T-helper 9 cell (primary cell): ENCODE results near the gene GMCL2.
"Not testable (repeated sequence)": the region's sequence is repeated elsewhere in the genome, so short reads cannot be mapped to it uniquely, and the experiment has no call there.

Experiments
- DNase-seq: peaks from one replicate; pipeline ENCODE4 v3.0.0-alpha.2; 2020

Gene GMCL2

DNA sequence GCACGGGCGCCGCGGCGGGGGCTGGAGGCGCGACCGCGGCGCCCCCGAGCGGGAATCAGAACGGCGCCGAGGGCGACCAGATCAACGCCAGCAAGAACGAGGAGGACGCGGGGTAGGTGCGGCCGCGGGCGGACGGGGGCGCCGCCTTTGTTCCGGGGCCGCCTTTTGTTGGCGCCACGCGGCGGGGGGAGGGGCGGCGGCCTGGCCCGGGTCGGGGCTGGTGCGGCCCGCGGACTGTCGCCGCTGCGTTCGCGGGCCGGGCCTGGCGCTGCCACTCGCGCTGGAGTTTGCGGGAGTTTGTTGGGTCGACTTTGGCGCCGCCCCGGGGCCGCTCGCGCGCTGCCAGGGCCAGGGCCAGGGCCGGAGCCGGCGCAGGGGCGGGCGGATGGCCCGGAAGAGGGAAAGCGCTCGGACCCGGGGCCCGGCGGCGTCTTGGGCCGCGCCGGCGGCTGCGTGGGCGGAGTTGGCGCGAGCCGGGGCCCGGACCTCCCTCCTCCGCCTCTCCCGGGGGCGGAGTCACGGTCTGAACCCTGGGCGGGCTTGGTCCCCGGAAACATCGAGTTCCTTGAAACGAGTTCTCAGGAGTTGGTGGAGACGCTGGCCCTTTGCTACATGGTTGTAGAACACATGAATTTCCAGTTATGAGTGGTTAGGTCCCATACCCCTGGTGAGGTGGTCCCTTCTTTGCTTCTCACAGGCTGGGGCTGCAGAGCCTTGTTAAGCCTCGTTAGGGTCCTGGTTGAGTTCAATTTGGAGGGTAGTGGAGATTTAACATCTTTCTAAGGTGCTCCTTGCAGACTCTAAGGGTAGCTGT is 18.0 kb upstream of the GMCL2 start:
- peak; percentile 60 for DNase-seq

DNA sequence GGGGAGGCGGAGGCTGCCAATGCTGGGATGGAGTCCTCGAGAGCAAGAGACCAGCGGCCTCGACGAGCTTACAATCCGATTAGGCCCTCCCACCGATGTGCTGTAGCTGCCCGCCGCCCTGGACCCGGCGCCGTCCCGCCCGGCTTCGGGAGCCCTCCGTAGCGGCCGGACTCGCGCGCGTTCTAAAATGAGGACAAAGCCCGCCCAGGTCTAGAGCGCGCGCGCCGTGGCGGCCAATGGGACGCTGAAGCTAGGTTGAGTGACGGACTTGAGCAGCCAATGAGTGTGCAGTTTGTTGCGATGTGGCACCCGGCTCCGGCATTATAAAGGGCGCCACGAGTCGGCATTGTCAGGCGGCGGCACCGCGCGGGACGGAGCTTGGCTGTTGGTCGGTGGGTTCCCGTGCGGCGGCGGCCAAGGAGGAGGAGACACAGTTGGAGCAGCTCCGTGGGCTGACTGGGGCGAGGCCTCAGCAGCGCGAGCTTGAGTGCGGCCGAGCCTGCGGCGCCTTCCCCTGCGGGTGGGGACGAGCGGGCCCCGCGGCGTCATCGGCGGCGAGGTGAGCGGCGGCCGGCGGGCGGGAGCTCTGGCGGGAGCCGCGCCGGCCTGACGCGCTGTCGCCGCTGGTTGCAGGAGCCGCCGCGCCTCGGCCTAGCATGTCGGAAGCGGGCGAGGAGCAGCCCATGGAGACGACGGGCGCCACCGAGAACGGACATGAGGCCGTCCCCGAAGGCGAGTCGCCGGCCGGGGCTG is 17.2 kb upstream of the GMCL2 start, which contains the start of gene HNRNPAB:
Gene HNRNPAB (plus strand): TSS at position 352 of the 753 bp plus-strand sequence. CDS start 305 bp downstream, at position 657.
- peak; percentile 96 for DNase-seq

DNA sequence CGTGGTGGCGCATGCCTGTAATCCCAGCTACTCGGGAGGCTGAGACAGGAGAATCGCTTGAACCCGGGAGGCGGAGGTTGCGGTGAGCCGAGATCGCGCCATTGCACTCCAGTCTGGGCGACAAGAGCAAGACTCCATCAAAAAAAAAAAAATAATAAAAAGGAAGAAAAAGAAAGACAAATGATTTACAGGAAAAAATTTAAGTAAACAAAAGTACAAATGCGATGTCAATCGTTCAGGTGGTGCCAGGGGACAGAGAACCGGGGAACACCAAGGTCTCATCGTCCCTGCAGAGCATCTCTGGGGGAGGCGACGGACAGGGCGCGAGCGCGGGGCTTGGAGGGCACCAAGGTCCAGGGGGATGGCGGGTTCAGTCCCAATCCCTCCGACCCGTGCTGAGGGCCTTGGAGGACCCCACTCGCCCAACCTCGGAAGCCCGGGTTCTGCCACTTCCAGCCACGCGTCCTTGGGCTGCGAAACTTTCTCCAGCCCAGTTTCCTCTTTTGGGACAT is 16.6 kb upstream of the GMCL2 start:
- no peak for DNase-seq

DNA sequence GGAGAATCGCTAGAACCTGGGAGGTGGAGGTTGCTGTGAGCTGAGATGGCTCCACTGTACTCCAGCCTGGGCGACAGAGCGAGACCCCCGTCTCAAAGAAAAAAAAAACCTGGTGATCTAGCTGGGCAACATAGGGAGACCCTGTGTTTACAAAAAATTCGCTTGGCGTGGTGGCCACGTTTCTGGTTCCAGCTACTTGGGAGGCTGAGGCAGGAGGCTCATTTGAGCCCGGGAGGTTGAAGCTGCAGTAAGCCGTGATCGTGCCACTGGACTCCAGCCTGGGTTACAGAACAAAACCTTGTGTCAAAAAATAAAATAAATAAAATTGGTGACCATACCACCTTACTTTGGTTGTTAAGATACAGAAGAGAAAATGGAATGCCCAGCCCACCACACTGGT is 15.4 kb upstream of the GMCL2 start:
- no peak for DNase-seq

DNA sequence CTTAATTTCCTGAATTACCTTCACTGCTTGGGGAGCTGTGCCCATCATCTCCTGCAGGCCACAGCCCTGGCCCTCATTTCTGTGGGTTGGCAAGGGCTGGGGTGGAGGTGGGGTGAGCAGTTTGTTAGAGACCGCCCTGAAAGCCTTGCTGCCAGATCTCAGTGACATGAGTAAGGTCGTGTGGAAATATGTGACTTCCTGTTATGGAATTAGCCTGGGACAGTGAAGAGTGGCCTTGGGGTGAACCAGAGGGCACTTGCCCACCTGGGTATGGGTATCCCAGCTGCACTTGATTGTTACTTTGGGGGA is 14.7 kb upstream of the GMCL2 start:
- DNase-seq: no peak

DNA sequence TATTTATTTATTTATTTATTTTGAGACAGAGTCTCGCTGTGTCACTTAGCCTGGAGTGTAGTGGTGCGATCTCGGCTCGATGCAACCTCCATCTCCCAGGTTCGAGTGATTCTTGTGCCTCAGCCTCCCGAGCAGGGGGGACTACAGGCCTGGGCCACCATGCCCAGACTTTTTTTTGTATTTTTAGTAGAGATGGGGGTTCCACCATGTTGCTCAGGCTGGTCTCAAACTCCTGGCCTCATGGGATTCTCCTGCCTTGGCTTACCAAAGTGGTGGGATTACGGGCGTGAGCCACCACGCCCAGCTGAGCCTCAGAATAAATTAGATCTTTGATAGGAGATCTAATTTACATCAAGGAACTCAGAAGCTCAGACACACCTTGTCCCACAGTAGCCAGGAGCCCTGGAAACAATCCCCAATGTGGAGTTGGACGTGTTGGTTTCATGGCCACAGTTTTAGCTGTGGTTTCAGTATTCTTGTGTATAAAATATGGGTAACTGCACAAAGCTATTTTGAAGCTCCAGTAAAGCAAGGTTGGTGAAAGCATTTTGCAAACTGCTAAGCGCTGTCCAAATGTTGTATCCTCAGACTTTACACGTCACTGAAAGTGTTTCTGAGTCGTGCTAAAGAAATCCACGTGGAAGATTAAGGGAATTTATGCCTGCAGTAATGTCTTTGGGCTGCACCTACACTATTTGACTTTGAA is 14.2 kb upstream of the GMCL2 start:
- no peak for DNase-seq

DNA sequence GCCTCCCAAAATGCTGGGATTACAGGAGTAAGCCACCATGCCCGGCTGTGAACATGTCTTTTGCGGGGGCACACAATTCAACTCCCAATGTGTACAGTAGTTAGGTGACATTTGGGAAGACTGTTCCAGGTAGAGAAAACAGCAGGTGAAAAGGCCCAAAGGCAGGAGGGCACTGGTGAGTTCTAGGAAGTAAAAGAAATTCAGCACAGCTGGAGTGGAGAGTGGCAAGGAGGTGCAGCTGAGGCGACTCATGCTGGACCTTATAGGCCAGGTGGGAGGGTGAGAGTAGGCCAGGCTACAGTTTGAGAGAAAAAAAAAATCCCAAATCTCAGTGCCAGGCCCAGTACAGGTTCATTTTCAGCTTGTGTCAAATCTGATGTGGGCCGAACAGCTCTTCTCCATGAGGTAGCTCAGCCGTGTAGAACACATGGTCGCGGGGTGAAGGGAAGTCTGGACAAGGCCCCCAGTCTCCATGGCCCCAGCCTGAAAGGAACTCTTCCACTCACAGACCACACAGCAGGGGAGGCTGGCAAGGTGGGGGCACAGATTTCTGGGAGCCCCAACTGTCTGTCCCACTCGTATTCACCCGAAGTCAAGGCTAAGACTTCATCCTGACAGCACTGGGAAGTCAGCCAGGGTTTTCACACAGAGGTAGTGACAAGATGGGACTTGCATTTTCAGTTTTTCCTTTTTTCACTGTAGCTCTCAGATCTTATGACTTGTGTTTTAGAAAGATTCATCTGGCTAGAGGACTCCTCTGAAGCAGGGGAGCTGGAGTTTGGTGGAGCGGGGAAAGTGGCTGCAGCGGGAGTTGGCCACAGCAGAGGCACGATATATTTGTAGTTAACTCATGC is 12.6 kb upstream of the GMCL2 start:
- no peak for DNase-seq

DNA sequence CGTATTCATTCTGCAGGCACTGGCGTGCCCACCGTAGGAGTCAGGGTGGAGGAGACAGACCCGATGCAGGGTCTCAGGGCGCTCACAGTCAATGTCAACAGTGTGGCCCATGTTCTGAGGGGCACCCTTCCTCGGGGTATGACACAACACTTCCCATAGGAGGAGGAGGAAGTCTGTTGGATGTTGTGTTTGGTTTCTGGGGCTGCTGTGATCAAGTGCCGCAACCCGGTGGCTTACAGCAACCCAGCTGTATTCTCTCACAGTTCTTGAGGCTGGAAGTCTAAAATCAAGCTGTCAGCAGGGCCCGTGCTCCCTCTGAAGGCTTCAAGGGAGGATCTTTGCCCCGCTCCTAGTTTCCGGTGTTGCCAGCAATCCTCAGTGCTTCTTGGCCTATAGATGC is 11.5 kb upstream of the GMCL2 start:
- DNase-seq: no peak

DNA sequence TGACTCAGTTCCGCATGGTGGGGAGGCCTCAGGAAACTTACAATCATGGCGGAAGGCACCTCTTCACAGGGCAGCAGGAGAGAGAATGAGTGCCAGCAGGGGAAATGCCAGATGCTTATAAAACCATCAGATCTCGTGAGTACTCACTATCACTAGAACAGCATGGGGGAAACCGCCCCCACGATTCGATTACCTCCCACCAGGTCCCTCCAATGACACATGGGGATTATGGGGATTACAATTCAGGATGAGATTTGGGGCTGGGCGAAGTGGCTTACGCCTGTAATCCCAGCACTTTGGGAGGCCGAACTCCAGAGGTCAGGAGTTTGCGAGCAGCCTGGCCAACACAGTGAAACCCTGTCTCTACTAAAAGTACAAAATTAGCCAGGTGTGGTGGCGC is 11.0 kb upstream of the GMCL2 start:
- not testable (repeated sequence) for DNase-seq

DNA sequence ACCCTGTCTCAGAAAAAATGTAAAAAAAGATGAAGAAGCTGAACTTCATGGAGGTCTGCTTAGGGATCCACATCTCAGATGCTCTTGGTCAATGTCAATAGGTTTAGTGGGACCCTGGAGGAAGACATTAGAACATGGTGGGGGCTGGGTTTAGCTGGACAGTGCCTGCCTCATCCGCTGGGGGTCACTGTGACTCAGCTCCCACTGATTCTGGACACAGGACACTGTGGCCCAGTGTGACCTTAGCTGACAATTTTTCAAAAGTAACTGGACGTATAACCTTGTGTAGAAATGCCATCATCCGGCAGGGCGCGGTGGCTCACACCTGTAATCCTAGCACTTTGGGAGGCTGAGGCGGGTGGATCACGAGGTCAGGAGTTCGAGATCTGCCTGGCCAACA is 9.8 kb upstream of the GMCL2 start:
- no peak for DNase-seq

DNA sequence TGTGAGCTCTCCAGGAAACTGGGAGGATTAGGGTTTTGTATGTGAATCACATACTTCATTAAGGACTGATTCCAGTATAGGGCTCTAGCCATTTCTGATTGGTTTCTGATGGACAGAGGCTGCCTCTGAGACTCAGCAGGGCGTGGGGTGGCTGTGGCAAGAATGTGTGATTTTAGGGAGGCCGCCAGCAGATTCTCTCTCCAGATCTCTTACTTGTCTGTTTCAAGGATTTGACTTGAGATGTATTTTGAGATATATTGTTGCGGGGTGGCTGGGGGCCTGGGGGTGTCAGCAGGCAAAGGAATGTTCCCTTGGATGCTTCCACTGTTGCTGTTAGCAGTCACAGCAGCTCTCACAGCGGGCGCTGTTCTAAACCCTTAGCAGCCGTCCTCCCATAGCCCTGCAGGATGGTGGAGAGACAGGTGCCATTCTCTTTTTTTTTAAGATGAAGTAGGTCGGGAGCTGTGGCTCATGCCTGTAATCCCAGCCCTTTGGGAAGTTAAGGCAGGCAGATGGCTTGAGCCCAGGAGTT is 9.2 kb upstream of the GMCL2 start:
- DNase-seq: no peak

DNA sequence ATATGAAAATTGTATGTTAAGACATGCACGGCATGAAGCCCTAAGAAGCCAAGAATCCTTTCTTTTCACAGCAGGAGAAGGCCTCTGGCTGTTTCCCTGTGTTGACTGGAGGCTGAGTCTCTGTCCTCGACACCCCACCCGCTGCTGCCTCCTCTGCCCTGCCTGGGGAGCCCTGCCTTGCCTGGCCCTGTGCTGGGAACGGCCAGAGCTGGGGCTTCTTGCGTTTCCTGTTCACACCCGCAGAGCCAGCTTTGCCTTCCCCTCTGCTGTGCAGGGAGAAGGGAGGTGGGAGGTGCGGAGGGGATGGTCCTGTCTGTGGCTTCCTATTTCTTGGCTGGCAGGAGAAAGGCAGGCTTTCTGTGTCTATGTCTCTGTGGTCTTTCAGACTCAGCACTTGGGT is 6.9 kb upstream of the GMCL2 start:
- DNase-seq: no peak

DNA sequence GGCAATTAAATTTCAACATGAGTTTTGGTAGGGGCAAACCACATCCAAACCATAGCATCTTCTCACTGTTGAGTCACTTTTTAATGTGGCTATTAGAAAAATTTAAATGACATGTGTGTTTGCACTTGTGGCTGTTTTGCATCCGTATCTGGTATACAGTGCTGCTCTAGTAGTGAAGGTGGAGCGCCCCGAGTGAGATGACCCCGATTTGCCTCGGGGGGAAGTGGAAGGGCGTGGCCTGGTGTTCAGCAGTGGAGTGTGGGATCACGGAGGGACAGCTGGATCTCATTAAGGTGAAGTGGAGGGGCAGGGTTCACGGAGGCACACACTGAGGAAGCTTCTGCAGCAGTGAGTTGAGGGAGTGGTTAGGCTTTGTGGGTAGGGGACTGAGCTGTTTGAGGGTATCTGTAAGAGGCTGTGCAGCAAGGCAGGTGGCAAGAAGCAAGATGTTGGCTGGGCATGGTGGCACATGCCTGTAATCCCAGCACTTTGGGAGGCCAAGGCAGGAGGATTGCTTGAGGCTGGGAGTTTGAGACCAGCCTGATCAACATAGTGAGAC is 6.2 kb upstream of the GMCL2 start:
- no peak for DNase-seq

DNA sequence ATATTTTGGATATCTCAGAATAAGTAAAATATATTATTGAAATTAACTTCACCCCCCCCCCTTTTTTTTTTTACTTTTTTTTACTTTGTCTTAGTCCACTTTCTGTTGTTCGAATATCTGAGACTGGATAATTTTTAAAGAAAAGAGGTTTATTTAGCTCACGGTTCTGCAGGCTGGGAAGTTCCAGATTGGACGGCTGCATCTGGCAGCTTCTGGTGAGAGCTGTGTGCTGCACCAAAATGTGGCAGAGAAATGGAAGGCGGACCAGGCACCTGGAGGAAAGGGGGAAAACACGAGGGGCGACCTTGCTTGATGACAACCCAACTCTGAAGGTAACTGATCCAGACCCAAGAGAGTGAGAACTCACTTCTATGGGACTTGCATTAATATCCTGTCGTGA is 5.6 kb upstream of the GMCL2 start:
- DNase-seq: no peak

DNA sequence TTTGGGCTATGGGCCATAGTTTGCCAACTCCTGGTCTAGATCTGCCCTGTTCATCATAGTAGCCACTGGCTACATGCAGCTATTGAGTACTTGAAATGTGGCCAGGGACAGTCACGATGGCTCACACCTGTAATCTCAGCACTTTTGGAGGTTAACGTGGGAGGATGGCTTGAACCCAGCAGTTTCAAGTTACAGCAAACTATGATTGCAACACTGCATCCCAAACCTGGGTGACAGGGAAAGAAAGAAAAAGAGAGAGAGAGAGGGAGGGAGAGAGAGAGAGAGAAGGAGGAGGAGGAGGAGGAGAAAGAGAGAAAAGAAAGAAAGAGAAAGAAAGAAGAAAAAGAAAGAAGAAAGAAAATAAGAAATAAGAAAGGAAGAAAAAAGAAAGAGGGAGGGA is 5.1 kb upstream of the GMCL2 start:
- no peak for DNase-seq

DNA sequence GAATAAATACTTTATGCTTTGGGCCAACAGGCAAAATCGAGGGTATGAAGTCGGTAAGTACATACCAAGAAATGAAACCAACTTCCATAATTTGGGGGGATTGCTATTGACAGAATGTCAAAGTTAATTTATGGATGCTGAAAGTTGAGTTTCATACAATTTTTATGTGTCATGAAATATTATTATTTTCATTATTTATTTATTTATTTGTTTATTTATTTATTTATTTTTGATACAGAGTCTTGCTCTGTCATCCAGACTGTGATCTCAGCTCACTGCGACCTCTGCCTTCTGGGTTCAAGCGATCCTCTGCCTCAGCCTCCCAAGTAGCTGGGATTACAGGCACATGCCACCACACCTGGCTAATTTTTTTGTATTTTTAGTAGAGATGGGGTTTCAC is 4.5 kb upstream of the GMCL2 start:
- DNase-seq: no peak

DNA sequence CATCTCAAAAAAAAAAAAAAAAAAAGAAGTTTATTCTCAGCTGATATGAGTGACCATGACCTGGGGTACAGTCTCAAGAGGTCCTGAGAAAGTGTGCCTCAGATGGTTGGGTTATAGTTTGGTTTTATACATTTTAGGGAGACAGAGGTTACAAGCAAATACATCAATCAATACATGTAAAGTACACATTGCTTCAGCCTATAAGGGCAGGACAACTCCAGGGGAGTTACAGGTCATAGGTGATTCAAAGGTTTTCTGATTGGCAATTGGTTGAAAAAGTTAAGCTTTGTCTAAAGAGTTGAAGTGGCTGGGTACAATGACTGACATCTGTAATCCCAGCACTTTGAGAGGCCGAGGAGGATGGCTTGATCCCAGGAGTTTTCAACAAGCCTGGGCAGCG is 2.3 kb upstream of the GMCL2 start:
- no peak for DNase-seq

DNA sequence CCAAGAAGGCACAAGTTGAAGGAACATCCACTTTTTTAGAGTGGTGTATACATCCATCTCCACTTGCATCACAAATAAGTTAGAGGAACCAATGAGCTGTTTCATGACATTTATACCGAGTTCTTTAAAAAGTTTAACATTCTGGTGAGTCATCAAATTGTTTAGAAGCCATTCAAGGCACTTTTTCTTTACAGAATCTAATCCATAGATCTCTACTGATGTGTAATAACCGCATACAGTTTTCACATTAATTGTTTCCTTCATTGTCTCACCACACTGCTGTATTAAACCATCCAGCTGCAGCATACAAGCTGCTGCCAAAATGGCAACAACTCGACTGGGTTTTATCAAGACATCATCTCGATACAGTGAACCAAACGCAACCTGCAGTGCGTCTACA is 744 bp downstream of the GMCL2 start:
- DNase-seq: no peak

DNA sequence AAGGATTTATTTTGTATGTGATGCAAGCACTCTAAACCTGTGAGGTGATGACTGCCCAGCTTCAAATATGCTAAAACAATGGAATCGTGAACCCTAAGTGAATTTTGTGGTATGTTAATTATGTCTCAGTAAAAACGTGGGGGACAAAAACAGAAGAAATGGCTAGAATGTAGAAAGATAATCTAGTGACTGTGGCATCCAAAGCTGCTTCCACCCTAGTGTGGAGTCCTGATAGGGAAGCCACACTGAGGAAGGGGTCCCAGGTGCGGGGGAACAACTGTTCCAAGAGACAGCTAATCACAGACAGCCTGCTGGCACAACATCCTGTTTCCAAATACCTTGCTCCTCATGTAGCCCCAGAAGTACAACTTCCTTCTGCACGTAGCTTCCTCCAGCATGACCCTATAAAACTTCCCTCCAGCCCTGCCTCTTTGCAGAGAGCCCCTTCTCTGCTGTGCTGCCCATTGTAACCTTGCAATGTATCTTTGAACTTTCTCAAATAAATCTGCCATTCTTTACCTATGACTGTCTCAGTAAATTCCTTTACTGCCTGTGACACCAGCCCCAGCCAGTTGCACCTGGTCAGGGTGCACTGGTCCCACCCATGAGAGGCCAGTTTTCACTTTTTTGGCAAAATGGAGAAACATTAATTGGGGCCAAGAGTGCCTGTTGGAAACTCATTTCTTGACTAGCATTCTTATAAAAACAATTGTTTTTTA is 4.9 kb downstream of the GMCL2 start:
- no peak for DNase-seq

DNA sequence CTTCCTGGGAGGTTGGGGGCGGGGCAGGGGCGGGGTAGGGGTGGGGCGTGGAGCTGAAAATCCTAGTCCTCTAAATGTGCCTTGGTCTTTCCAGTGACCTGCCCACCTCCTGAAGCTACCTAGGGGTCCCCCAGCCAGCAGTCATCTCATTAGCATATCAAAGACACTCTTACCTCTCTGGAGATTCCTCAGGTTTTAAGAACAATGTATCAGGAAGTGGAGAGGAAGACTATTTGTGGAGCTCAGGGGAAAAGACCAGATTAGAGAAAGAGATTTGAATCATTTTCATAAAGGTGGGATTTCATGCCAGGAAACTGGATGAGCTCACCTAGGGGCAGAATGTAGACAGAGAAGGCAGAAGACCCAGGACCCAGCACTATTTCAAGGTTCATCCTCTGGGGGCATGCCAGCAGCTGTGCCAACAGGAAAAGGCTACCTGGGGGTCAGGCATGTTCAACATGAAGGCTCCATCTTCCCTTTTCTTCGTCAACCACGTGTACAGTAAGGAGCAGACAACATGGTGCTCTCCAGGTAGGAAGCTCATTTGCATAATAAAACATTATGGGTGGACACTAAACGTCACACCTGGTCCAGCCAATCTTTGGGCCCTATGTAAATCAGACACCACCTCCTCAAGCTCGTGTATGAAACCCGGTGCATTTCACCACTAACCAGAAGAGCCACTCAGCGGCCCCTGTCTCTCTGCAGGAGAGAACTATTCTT is 6.9 kb downstream of the GMCL2 start:
- no peak for DNase-seq

DNA sequence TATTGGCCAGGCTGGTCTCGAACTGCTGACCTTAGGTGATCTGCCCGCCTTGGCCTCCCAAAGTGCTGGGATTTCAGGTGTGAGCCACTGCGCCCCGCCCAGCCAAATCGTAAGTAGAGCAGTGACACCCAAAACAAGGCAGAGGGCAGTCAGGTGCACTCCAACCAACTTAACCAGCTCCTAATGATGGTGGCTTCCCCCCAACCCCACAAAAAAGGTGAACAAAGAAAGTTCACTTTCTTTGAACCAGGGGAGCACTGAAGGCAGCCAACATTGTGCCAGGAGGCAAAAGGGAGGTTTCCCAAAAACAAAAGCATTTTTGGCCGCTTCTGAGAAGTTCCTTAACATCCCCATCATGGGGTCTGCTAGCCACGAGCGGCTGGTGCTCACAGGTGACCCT is 9.6 kb downstream of the GMCL2 start:
- DNase-seq: no peak
